HFF-Myc (cell line): ENCODE results near the gene SNED1.
"Not testable (repeated sequence)": the region's sequence is repeated elsewhere in the genome, so short reads cannot be mapped to it uniquely, and the experiment has no call there.

Source experiments
- DNase-seq: peaks from one replicate; pipeline ENCODE4 v3.0.0-alpha.2; 2011; ENCODE audit warnings: low read depth; ENCODE audit errors: extremely low read depth
- H3K4me3 ChIP-seq: replicated peaks from 2 replicates; pipeline ENCODE4 v1.5.1; 2011; ENCODE audit warnings: low read depth, mild to moderate bottlenecking, control low read depth, low read length
- TF ChIP-seq, protein P1 (sequence below): IDR thresholded peaks from 2 replicates; pipeline ENCODE4 v1.5.1; 2012; ENCODE audit warnings: mild to moderate bottlenecking, low read depth, low read length, control low read depth; ENCODE audit errors: missing control alignments

The SNED1 gene

DNA sequence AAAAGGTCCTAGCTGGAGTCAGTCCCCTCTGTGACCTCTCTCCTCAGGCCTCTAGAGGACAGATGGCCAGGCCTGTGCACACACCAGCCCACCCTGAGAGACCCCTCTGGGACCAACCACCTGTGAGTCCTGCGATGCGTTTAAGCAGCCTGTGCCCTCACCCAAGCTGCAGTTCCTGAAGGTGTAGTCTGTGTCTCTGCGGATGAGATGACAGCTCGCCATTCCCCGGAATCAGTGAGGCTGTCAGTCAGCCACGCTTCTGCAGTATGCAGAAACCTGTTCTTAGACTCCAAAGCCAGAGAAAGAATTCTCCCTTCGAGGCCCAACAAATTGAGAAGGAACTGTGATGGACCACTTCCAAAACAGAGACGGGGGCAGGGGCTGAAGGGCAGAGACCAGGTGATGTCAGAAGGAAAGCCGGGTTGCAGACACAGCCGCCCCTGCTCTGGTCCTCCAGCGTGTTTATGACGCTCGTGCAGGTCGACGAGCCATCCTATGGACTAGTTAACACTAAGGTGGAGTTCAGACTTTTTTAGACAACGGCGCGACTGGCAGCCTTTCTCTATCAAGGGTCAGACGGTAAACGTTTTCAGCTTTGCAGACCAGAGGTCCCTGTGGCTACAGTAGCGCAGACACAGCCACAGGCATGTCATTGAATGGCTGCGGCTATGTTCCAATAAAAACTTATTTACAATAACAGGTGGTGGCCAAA, 93.5 kb downstream of the SNED1 start:
- no peak overlapping the region for H3K4me3 ChIP-seq
- no peak for DNase-seq

GRCh38 chr2:241092677-241093076, 94.3 kb downstream of the SNED1 start:
- H3K4me3 ChIP-seq = no peak overlapping the region
- no peak for DNase-seq
- TF ChIP-seq, protein P1, sequence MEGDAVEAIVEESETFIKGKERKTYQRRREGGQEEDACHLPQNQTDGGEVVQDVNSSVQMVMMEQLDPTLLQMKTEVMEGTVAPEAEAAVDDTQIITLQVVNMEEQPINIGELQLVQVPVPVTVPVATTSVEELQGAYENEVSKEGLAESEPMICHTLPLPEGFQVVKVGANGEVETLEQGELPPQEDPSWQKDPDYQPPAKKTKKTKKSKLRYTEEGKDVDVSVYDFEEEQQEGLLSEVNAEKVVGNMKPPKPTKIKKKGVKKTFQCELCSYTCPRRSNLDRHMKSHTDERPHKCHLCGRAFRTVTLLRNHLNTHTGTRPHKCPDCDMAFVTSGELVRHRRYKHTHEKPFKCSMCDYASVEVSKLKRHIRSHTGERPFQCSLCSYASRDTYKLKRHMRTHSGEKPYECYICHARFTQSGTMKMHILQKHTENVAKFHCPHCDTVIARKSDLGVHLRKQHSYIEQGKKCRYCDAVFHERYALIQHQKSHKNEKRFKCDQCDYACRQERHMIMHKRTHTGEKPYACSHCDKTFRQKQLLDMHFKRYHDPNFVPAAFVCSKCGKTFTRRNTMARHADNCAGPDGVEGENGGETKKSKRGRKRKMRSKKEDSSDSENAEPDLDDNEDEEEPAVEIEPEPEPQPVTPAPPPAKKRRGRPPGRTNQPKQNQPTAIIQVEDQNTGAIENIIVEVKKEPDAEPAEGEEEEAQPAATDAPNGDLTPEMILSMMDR = no peak

More for the DNA sequence above, 93.5 kb downstream of the SNED1 start:
- TF ChIP-seq, protein P1 = no peak

DNA sequence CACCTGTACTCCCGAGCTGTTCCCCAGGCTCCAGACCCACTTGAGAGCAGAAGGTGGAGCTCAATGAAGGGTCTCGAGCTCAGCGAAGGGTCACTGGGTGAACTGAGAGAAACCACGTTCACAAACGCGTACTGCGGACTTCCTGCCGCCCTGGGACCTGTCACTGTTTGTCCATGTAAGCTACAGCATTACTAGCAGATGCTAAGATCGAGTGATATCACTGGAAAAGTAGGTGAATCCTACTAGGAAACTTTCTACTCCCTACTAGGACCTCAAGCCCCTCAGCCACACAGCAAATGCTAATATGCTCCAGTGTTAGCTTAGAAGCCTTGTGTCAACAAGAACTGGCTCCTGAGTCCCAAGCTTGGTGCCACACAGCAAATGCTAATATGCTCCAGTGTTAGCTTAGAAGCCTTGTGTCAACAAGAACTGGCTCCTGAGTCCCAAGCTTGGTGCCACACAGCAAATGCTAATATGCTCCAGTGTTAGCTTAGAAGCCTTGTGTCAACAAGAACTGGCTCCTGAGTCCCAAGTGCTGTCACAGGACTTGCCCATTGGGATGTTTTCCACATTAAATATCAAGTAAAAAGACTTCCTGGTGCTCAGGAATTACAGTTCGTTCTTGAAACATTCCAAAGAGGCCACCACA, 94.8 kb downstream of the SNED1 start:
- DNase-seq, H3K4me3 ChIP-seq: not testable (repeated sequence)

GRCh38 chr2:241094172-241094571, 95.8 kb downstream of the SNED1 start:
- no peak overlapping the region for H3K4me3 ChIP-seq
- TF ChIP-seq, protein P1 = no peak
- DNase-seq = no peak

DNA sequence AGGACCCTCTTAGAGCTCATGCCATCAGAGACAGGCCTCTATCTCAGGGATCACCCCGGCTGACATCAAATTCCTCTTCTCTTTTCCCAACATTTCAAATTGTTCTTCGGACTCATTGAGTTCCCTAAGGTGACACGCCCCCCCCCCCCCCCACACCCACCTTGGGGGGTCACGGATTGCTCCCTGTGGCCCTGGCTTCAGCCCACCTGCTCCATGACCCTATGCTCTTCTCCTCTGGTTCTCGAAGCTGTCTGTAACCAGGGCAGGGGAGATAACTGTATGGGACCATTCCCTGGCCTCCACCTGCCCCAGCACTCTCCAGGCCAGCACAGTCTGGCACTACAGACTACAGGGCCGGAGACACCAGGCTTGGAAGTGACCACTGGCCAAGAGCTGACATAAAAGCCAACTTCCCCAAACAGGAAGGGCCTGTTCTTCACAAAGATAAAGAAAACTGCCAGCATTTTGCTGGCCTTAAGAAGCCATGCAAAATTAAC, 96.6 kb downstream of the SNED1 start:
- H3K4me3 ChIP-seq = no peak overlapping the region
- TF ChIP-seq, protein P1 = no peak
- no peak for DNase-seq

GRCh38 chr2:241095594-241096290, 97.3 kb downstream of the SNED1 start:
- no peak for DNase-seq
- TF ChIP-seq, protein P1 = no peak
- no peak overlapping the region for H3K4me3 ChIP-seq

DNA sequence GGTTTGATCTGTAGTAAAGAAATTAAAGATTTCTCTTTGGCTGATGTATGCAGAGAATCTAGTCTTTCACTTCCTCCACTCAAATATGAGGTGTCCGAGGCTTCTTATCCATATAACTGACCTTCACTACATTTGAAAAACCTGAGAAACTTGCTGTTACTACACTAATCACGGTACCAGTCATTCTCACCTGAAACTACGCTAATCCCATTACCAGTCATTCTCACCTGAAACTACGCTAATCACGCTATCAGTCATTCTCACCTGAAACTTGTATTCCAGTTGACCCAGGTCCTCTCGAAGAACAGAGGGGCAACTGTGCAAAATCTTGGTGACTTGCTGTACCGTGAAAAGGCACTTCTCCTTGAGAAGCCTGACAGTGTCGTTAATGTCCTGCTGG, 98.6 kb downstream of the SNED1 start:
- no peak overlapping the region for H3K4me3 ChIP-seq
- DNase-seq = no peak
- TF ChIP-seq, protein P1 = no peak
